HG03175 (cell line): ENCODE data around the gene KIAA0753.
"Not testable (repeated sequence)": the region's sequence is repeated elsewhere in the genome, so short reads cannot be mapped to it uniquely, and the experiment has no call there.

Experiments
- ATAC-seq: cut with Tn5 transposase; IDR thresholded peaks from one replicate; pipeline ENCODE4 v1.9.1; 2021; ENCODE audit warnings: mild to moderate bottlenecking, moderate library complexity; ENCODE audit not compliant: unreplicated experiment

KIAA0753 gene

DNA sequence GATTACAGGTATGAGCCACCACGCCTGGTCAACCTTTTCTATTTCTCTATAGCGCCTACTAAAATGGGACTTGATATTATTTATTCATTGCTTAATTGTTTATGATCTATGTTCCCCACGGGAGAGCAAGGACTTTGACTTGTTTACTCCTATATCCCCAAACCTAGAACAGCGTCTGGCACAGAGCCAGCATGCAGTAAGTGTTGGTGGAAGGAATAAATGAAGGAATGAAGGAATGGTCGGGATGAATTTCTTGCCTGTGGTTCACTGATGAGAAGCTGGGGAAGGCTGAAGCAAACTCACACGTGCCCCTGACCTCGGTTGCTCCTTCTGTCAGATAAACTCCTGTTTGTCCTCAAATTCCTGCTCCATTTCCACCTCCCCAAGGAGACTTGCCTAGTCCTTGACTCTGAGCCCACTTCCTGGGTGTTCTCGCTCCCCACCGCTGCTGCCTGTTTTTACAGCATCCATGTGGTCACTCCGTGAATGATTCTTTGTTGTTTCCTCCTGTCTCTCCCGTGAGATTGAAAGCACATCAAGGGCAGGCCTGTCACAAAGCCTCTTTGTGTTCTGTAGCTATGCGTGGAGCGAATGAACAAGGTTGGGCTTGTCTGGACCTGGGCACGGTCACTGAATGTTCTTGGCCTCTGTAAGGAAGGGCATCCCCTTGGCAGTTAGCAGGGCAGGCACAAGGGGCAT is 28.4 kb upstream of the KIAA0753 start:
- ATAC-seq: no peak

DNA sequence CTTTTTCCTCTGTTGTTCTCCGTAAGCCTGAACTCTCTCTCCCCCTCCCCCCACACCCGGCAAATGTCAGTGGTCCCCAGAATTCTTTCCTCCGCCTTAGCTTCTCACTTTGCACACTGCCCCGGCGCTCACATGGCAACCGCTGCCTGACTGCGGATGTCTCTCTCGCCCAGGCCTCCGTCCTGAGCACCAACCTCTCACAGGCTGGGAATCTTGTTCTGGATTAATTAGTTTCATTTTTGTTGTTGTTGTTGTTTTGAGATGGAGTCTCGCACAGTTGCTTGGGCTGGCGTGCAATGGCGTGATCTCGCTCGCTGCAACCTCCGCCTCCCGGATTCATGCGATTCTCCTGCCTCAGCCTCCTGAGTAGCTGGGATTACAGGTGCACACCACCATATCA is 27.7 kb upstream of the KIAA0753 start:
- no peak for ATAC-seq

GRCh38 chr17:6667516-6667915 is 27.0 kb upstream of the KIAA0753 start:
- no peak for ATAC-seq

GRCh38 chr17:6666557-6666956 is 26.0 kb upstream of the KIAA0753 start:
- no peak for ATAC-seq

DNA sequence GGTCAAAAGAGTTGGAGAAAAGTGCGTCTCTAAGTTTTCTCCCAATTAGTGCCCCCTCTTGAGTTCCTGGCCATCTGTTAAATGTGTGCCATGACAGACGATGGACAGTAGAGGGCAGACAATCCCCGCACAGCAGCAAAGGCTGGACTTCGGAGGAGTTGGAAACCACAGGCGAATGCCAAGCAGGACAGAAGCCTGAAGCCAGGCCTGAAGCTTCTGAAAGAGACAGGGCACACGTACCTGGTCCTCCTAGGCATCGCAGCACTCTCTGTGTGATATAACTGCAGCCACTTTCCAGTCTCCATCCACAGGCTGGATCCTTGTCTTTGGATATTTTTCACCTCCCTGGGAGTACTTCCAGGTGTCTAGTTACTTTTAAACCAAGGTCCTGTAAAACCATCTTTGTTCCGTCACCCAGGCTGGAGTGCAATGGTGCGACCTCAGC is 25.6 kb upstream of the KIAA0753 start:
- no peak for ATAC-seq

- ATAC-seq: not testable (repeated sequence)
Observed at GRCh38 chr17:6663200-6663599, 22.7 kb upstream of the KIAA0753 start.

DNA sequence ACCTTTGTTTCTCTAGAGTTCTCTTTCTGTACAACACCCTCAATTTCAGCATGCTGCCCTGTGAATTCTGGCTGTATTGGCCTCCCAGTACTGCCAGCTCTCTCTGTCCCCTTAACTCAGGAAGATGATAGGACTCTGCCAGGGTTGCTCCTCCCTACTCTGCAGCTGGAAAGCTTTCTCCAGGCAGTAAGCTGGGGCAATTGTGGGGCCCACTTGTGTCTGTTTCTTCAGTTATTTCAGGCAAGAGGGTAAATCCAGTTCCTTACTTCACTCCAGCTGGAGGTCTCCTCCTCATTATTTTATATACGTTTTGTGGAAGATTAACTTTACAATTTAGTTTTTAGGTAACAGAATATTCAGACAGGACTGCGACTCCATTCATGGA is 20.9 kb upstream of the KIAA0753 start:
- ATAC-seq: no peak

- peak; percentile 80 for ATAC-seq
Observed at GRCh38 chr17:6660805-6661463, 20.4 kb upstream of the KIAA0753 start.

DNA sequence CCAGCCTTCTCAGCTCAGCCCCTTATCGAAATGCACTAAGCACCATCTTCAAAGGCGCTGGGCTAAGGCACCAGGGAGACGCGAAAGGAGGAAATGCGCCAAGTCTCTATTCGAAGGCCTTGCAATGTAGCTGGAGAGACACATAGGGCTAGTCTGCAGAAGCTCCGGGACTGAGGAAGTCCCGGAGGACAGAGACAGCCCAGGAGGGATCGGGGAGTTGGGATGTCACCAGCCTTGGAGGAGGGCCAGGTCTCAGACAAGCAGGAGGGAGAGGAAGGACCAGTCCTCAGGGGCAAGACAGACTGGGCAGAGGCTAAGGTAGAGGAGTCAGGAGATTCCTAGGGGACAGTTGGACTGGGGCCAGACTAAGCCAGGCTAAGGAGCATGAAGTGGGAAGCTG is 19.6 kb upstream of the KIAA0753 start:
- ATAC-seq: no peak

DNA sequence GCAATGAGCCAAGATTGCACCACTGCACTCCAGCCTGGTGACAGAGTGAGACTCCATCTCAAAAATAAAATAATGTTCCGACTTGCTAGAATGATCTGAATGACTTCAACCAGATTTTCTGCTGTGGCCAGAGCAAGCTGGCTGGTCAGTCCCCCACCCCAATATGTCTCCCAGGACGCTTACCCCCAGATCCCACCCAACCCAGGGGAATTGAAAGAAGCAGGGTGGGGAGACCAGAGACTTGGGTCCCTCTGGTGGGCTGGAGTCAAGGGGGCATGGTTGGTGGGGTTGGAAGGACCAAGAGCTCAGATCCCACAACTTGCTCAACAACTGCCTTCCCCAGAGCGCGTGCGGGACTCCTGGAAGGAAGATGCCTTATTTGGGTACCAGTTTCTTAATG is 17.9 kb upstream of the KIAA0753 start:
- ATAC-seq: not testable (repeated sequence)

DNA sequence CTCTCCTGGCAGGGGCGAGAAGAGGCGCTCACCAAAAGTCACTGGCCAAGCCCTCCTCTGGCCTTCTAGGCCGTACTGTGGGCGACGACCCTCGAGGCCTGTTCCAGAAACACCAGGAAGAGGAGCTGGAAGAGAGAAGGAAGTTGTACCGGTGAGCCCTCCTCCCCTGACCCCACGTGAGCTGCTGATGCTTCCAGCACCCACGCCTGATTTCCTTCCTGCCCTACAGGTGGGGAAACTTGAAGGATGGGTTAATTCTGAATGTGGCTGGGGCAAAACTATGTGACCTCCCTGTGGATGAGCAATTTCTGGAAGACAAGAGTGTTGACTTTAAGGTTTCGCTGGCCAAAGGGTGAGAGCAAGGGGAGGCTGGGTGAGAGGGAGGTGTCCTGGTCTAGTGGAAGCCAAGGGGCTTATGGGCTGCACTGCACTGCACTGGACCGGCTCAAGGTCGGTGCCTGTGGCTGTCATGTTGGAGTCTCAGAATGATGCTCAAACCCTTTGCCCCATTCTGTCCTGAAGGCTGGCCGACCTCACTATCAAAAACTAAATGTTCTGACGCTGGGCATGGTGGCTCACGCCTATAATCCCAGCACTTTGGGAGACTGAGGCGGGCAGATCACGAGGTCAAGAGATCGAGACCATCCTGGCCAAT is 17.2 kb upstream of the KIAA0753 start:
- no peak for ATAC-seq

DNA sequence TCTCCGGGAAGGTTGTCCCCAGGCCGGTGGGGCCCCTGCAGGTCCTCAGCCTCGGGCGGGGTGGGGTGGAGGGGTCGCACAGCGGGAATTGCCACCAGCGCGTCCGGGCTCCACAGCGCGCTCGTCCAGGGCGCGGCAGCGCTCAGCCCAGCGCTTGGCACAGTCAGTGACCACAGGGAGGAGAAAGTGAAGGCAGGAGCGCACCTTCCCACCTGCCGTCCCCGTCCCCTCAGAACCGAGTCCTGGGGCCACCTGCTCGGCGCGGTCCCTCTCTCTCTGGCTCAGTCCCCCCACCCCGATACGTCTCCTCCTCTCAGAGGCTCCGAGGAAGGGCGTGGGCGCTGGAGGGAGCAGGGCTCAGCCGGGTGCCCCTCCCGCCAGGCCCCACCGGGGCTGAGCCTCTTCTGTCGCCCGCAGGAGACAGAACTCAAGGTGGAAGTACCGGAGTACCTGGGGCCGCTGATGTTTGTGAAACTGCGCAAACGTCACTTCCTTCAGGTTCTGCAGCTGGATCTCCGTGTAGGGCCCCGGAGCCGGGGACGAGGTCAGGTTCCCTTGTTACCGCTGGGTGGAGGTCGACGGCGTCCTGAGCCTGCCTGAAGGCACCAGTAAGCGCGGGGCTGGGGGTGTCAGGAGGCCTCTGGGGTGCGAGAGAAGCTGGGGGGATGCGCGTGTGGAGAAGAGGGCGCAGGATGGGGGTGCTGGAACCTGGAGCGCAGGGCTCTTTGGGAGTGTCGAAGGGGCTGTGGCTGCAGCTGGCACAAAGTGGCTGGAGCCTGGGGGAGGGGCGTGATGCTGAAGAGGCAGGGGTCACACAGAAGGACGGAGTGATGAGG is 16.5 kb upstream of the KIAA0753 start:
- not testable (repeated sequence) for ATAC-seq

- not testable (repeated sequence) for ATAC-seq
Observed at GRCh38 chr17:6655732-6656361, 15.3 kb upstream of the KIAA0753 start.

- ATAC-seq: no peak
Observed at GRCh38 chr17:6654841-6655731, 14.6 kb upstream of the KIAA0753 start.

DNA sequence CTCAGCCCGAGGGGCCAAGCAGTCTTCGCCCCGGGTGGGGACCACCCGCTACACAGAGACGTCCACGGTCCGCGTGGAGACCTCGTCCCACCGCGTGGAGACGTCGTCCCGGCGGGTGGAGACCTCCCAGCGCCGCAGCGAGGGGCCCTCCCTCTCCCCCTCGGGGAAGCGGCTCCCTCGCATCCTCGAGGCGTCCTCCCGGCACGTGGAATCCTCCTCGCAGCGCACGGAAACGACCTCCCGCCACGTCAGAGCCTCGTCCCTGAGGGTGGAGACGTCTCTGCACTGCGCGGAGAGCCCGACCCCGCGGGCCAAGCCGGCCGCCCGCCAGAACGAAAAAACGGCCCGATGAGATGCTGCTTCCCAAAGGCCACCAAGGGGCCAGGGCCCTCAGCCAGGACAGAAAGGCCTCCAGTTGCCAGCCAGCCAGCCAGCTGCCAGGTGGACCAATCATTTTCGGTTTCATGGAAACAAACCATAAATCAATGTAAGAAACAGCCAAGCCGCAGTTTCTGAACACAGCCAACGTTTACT is 11.5 kb upstream of the KIAA0753 start:
- ATAC-seq: peak; percentile 7

DNA sequence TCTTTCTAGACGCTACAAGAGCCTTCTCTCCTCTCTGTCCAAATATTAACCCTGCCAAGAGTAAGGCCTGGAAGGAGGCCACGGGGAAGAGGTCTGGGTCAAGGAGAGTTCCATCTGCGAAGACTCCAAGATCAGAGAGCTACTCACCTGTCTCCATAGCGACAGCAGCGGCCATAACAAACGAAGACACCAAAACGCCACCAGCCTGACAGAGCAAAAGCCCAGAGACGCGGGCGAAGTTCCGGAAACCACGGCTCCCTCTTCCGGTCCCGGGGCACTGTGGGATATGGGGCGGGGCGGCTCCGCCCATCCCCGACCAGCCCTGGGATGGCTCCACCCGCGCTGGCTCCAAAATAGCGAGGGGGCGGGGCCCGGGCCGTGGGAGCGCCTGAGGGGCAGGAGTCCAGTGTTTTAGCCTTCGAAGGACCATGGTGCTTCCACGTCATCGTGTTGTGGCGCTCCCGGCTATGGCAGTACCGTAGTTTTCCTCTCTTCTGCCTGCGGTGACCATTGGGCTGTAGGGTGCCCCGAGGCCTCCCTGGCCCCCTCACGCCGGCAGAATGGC is 10.9 kb upstream of the KIAA0753 start, which contains the start of the genes C17orf100 and MED31:
Gene C17orf100, plus strand, starts transcription at position 409 of the 565 bp plus-strand sequence. Its CDS starts 152 bp downstream, at position 561.
Gene MED31, minus strand, starts transcription at position 252 of the 565 bp plus-strand sequence. Its CDS starts 77 bp downstream, at position 175.
- peak; percentile 92 for ATAC-seq

DNA sequence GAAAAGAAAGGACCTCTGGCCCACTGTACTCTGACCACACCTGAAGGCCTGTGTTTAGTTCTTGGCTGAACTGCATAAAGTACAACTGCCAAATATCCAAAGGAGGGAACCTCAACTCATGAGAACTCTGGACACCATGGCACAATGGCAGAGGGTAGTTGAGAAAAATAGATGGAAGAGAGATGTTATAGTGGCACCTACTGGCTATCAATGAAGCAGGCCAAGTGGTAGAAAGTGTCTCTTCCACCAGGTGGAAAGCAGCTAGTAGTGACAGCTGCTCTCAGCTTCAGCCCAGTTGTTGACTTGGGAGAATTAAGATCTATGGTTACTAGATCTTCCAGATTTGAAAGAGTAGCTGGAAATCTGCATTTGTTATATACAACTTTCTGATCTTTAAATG is 7.7 kb upstream of the KIAA0753 start:
- no peak for ATAC-seq

- no peak for ATAC-seq
Observed at GRCh38 chr17:6643451-6644125, 3.1 kb upstream of the KIAA0753 start.
